HG03280 (cell line): ENCODE measurements around the gene RGMA.

ENCODE experiments used
- ATAC-seq: cut with Tn5 transposase; IDR thresholded peaks from one replicate; pipeline ENCODE4 v1.9.1; 2021; ENCODE audit warnings: mild to moderate bottlenecking, moderate library complexity; ENCODE audit not compliant: unreplicated experiment

RGMA gene

DNA sequence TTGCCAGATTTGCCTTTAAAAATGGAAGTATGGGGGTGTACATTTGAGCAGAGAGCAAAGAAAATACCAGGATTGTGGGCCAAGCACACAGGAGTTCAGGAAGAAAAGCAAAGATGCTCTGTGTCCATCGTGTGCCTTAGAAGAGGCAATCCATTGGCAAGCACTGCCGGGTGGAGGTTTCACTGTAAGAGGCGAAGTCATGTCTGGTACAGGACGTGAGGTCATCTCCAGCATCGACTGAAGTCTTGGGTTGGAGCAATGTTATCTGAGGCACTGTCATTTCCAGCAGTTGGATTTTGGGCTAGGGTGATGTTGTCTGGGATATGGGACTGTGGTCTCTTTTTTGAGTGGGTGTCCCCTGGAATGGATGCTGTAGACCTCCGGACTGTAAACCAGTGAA lies 4.8 kb upstream of the RGMA start:
- ATAC-seq, result no peak

DNA sequence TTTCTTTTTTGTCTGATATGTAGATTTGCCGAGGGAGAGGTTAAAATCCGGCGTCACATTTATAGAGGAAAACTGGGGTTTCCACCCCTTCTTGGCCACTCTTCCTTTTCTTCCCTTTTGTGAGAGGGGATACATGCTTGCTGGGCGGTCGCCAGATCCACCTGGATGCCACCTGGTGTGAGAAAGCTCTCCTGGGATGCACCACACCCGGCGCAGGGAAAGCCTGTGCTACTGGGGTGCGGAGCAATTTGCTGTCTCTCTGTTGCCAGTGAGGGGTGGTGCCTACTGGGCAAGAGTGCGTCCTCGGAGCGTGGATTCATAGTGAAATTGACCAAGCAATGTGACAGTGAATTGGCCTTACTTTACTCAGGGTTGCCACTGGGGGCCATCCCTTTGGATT lies 2.5 kb upstream of the RGMA start:
- ATAC-seq, result no peak

DNA sequence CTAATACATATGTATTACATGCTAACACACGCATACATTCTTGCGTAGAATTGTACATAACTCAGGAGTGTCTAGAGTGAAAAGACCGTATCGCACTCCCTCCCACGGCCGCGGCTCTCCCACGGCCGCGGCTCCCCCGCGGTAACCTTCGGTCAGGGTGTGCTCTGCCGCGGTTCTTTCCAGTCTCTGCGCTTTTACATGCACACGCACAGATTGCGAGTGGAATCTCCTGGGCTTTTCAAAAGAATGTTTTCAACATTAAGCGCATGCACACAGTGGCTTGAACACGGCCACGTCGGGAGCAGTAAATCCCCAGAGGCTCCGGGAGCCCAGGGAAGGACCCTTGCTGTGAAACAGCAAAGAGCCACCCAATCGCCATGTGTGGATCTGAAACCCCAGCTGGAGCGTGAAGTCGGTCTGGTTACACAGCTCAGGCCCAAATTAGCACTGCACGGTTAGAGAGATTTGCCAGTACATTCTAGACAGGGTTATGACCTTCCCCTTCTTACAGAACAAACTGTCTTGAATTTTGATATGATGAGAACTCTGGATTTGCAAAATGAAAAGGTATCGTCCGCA lies 805 bp upstream of the RGMA start:
- no peak for ATAC-seq

DNA sequence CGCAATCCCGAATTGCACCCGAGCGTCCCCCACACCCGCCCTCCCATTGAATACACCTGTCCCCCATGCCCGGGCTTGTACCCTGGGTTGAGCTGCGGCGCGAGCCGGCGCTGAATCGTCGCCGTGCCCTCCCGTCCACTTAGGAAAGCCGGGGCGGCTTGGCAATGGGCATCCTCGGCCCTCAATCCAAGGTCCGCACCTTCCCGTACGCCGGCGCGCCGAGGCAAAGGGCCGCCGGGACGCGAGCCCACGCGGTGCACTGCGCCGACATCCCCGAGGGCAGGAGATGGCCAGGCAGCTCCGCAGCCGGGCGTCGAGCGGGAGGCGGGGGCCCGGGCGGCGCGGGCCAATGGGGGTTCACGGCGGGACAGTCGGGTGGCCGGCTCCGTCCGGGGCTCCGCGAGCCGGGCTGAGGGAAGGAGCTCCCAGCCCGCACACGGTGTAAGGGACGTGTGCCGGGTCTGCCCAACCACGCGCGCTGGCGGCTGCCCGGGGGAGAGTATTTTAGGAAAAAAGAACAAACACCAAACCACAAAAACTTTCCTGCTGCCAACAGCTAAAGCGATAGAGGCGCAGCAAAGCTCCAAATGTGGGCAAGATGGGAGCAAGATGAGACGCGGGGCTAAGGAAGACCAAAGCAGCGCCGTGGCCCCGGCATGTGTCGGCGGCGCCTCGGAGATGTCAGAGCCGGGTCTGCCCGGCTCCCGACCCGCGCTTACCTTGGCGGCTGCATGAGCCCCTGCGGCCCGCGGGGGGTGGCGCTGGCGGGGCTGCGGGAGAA lies 621 bp downstream of the RGMA start:
- no peak for ATAC-seq

DNA sequence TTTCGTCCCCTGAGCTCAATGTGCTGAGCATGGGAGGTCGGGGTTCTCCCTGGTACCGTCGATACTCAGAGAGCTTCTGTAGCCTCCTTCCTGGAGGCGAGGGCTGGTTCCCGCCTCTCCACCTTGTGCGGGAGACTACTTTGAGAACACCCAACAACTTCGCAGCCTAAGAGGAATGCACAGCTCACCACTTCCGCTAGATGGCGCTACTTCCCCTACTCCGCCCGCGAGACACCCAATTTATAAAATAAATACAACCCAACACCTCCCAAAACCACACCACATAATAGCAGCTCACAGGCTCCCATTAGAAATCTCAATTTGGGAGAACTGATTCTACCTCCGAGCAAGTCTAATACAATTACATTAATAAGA lies 1.2 kb downstream of the RGMA start:
- ATAC-seq, result no peak

DNA sequence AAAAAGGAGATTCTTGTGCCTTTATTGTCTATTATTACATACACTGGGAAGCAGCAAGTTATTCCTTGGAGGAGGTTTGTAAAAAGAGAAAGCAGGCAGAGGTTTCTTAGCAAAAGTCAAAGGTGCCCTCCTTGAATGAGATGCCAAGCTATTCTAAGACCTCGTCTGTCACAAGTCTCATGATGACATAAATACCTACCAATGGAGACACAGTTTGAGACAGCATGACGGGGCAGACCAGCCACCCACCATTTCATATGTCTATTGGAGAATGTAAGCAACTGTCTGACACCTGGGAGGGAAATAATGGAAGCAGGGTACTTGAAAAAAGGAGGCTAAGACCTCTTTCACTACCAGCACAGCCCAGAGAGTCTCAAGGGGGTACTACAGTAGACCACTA lies 2.2 kb downstream of the RGMA start:
- no peak for ATAC-seq

DNA sequence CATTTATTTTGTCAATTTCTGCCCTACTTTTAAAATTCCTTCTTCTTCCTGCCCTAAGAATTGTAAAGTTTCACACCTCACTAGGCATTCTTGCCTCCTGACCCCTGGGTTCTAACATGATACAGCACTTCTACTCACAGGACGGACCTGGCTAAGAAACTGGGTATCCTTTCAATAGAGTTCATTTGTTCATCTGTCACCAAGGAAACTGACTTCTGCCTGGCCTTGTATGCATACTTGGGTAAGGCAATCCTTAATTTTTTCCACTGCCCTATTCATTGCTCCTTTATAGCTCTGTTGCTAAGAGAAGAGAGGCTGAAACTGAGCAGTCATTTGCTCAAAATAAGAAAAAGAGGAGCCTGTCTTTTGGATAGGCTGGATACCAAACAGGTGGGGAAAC lies 3.3 kb downstream of the RGMA start:
- no peak for ATAC-seq

DNA sequence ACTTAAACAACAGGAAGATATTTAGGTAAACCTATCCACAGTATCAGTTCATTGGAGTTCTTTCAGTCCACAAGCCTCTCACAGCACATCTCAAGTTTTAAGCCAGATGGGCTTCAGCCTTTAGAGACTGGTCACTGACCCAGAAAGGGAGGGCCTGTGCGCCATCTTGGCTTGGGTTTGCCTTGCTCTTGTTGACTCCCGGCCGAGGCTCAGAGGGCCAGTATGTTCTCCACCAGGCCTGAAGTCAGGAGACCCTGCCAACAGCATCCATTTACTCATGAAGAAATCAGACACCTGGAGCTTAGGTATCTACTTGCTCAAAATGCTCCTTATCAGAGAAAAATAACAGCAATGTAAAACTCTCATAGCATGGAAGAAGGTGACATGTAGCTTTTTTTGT lies 6.2 kb downstream of the RGMA start:
- no peak for ATAC-seq

DNA sequence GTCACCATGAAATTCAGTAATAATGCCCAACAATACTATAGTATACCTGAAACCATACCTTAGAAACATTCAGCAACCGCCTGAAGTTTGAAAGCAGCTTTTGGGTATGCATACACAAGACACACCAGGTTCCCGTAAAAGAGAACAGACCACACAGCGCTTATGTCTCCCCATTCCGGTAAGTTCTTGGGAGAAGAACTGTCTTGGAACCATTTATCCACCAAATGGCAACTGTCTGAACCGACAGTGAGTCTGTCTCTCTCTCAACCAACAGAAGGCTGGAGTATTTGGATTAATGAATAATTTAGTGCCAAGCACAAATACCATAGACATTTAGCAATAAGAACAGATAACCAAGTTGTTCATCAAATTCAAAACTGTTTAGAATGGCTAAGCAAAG lies 7.6 kb downstream of the RGMA start:
- no peak for ATAC-seq

DNA sequence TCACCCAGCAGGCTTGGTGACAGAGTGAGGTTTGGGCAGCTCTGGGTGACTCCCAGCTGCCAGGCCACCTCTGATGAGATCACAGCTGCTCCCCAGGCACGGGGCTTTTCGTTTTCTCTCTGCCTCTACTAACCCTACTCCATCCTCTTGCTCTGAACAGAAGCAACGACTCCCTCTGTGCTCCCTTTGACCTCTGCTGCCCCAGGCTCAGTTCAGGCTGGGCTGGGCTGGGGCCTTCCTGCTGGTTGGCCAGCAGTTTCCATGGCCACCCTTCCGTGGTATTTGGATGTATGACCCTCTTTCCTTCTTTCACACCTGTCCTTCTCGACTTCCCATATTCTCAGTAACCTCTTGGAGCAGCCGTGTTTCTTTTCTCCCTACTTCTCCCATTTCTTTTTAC lies 8.6 kb downstream of the RGMA start:
- no peak for ATAC-seq

DNA sequence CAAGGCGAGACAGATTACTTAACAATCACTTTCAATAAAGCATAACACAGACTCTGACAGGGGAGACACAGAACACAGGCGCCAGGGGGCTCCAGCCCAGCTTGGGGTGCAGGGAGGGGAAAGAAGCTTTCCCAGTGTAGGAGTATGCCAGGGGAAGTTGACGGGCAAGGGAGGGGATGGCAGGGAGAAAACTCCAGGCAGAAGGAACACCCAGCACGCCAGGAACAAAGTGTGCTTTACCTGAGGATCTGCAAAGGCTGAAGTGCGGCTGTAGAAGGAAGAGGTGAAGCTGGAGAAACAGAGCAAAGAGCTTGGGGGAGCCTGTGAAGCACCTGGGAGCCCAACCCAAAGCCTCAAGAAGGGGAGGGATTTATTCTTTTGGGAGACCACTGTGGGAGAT lies 12.1 kb downstream of the RGMA start:
- no peak for ATAC-seq

DNA sequence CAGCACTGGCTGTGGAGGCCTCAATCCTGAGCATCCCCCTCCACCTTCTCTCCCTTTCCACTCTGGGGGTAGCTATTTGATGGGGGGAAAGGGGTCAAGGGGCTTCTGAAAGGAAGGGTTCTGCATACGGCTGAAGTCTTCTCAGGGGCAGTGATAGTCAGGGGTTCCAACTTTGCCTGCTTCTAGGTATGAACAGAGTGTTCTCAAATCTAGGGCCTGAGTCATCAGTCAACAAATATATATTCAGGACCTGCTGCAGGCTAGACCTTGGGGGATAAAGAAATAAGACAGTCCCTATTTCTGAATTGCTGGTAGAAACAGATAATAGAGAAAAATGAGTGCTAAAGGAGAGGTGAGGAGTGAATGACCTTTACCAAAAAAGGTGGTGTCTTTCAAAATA lies 12.8 kb downstream of the RGMA start:
- no peak for ATAC-seq

DNA sequence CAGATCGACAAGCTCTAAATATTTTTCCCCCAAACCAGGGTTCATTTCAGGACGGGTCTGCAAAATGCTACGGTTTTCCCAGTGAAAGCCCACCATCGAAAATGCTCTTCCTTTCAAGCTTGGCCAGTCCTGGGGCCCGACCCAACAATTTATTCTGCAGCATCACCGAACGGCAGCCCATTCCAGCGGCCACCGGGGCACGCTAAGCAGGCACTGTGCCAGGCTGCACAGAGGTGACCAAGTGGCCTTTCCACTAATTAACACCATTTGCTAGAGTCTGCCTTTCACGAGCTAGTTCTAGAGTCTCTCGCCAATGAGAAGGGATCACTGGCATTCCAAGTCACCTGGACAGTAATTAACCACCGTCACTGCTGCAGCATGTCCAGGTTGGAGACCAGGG lies 14.4 kb downstream of the RGMA start:
- no peak for ATAC-seq

DNA sequence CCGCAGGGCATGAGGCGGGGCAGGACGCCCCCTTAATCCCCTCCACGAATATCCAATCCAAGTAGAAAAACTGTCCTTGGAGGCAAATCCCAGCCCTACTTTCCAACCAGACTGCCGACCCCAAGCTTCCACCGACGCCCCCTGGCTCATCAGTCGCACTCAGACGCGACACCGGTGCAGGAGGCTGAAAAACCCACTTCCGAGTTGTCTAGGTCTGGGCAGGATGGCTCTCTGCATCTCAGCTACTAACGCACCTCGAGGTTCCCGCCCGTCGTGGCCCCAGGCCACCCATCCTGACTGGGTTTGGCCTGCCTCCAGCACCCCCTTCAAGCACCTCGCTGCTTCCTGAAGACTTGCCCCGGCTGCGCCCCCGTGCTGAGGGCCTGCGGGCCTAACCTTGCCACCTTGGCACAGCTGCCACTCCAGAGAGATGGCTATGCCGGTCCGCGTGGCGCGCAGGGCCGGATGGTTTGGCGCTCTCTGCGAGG lies 15.5 kb downstream of the RGMA start:
- ATAC-seq, result no peak

DNA sequence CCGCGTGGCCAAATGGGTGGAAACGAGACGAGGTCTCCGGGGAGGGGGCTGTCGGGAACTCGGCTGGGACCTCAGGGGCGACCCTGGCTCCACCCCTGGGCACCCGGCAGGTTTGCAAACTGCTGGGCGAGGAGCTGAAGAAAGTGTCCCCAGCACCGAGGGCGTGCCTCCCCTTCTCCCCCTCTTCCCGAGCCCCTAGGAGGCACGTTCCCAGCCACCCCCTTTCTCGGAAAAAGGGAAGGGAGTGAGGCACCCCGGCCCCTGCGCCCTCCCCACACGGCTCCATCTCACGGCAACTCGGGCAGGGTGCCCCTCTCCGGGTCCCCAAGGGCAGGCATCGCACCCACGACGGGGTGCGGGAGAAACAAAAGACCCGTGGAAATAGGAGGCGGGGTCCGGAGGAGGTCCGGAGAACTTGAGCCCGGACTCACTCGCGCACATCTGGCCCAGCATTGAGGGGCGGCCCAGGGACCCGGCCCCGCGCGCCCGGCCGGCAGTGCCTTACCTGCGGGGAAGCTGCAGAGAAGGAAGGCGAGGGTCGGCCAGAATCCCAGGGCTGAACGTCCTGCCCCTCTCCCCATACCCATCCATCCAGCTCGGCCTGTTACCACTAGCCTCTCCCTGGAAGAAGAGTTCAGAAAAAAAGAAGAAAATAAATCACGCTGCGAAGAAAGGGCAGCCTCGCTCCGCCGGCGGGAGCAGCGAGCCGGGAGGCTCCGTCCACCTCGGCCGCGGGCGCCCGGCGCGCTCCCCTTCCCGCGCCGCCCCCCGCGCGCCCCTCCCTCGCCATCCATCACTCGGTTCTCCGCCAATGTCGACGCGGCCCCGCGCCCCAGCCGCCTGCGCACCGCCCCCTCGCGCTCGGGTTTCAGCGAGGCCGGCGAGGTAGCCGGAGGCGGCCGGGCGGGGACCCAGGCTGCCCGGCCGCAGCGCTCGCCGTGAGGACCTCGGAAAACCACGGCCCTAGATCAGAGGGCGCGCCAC lies 16.3 kb downstream of the RGMA start:
- ATAC-seq, result no peak

DNA sequence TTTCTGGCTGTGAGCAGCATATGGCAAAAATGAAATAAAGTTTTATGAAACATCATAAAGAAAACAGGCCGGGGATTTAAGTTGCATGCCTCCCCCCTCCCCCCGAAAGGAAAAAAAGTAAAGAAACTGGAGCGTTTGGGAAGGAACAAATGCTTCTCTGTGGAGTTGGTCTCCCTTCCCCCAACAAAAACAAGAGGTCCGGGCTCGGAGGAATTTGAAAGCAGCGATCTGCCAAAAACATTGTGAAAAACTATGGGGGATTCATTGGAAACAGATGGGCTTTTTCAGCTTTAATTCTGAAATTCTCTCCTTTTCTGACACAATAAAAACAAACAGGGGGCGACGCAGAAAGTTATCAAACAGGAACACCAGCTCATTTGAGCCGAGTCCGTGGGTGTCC lies 17.0 kb downstream of the RGMA start:
- ATAC-seq, result no peak

DNA sequence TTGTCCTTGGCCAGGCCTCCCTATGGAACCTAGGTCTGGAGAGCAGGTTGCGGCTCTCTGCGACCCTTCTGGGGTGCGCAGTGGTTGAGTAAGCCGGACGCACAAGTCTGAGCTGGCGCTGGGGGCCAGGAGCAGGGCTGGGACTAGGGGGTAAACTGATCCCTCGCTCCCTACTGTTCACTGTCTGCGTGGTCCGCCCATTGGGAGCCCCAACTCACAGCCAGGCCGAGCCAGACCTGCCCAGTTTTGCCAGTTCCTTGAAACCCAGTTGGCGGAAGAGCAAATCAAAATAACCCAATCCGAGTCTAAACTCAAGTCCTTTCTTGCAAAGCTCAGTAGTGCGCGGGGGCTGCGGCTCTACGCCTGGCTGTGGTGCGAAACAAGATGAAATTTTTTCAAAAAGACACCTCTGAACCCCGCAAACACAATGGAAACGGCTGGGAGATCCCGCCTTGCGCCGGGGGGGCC lies 17.5 kb downstream of the RGMA start:
- no peak for ATAC-seq

DNA sequence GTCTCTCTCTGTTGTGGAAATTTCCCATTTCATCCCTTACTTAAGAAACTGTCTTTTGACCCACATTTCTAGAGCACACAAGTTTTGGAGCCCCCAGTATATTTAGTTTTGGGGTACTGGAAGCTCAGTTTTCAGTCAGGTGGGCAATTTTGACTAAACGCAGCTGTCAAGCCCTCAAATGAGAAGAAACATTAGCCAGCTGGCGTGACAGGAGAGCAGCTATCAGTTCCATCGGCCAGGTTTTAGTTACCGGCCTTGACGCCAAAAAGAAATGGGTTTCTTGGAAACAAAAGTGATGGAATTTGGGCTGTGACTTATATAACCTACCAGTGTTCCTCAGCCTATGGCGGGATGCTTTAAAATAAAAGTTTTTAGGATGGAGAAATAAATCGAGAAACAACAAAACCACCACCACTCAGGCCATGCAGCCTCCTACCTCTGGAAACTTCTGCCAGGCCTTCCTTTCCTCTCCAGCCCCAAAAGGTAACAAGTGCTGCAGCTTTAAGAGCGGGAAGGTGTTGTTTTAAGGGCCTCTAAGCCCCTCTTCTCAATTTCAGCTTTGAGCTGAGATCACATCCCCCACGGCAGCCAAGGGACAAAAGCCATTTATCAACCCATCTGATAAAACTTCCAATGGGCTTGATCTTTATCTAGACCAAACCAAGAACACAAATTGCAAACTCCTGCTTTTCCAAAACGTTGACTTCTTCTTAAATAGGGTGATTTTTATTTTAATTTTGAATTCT lies 18.3 kb downstream of the RGMA start:
- ATAC-seq, result no peak

DNA sequence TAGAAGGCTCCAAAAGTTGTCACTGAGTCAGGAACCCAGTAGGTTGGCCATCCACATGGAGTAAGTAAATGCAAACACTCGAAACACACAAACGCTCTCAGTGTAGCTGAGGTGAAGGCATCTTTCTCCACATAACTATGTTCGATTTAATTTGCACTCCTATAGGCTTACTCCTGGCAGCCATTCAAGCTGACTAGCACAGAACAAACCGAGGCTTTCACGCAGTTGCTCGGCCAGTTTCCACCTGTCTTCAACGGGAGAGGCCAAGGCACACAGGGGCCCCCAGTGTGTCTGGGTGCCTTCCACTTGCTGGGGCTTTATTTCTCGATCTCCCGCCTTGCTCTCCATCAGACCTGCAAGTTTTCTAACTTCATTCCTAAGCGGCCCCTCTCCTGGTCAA lies 18.9 kb downstream of the RGMA start:
- ATAC-seq, result no peak

DNA sequence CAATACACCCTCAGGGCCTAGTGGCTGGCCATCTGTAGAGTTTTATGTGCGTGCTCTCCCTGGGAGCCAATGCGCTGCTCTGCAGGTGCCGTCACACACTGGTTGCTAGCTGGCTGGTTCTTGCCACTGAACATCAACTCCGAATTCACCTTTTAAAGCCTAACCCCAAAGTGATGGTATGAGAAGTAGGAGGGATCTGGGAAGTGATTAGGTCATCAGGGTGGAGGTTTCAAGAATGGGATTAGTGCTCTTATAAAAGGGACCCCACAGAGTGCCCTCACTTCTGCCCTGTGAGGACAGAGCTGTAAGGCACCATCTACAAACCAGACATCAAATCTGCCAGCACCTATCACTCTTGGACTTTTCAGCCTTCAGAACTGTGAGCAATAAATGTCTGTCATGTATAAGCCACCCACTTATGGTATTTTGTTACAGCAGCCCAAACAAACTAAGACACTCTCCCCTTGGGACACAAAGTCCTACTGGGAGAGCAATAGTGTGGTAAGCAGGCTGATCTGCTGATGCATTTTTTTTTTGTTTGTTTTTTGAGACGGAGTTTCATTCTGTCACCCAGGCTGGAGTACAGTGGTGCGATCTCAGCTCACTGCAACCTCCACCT lies 20.3 kb downstream of the RGMA start:
- no peak for ATAC-seq
